ENCODE measurements around the gene ITPKB. TPM values are rescaled to one million over a fixed set of nuclear protein-coding genes. Genes with fewer than 3 reads are reported as not detected.

Gene ITPKB
- polyA plus RNA-seq, 1 of the 3 experiments (the other 2 are of a cell fraction): 2.4 TPM

- no peak overlapping the region for H3K9ac ChIP-seq
- CTCF ChIA-PET: no interaction called here
- POLR2A ChIA-PET: no interaction called here
These were observed 73.4 kb downstream of the ITPKB start for GRCh38 chr1:226665505-226666163.

More at GRCh38 chr1:226665505-226666163, 73.4 kb downstream of the ITPKB start:
- Histone ChIP-seq H3K4me1 (ENCODE audit: control insufficient read depth in 1 of 2, insufficient read depth in 2 of 2, low read depth in 1 of 2, low read length in 1 of 2) (peaks cover 11 to 18% of the 10 kb centered on the region in 2 experiments; a peak in 3 of 4 replicates), H3K27ac (ENCODE audit: low read depth in 2 of 2, low read length in 1 of 2) (no peak overlapping the region), H3K36me3 (replicated peaks in 1 of 2; ENCODE audit: control insufficient read depth in 1 of 2, insufficient read depth in 2 of 2, low read length in 1 of 2) (no peaks in the 10 kb centered on the region), H2AFZ (ENCODE audit: low read depth) (no peak overlapping the region), H3K79me2 (ENCODE audit: insufficient read depth) (no peaks in the 10 kb centered on the region), H4K20me1 (ENCODE audit: insufficient read depth) (no peaks in the 10 kb centered on the region), H3K4me3 (ENCODE audit: low read depth in 2 of 2, low read length in 1 of 2) (no peak overlapping the region), H3K9me3 (no peaks in the 10 kb centered on the region), H3K27me3 (ENCODE audit: insufficient read depth) (no peaks in the 10 kb centered on the region), H3K9me2 (no peaks in the 10 kb centered on the region), H3F3A (replicated peaks; ENCODE audit: insufficient read depth) (no peaks in the 10 kb centered on the region), H3K4me2 (no peak overlapping the region)
- 89% methylated on average over 17 of the region's 17 CpGs for WGBS (ENCODE audit: low lambda C conversion rate)
- TF ChIP-seq MAX (IDR thresholded peaks at IDR 0.05; ENCODE audit: low read depth): no peak
- no peak for TF ChIP-seq USF2 (IDR thresholded peaks at IDR 0.05; ENCODE audit: borderline replicate concordance, low read depth, low read length)
- no peak for TF ChIP-seq GABPA (IDR thresholded peaks at IDR 0.05; ENCODE audit: low read depth)
- TF ChIP-seq ZBTB33 (IDR thresholded peaks at IDR 0.05; ENCODE audit: borderline replicate concordance, low read depth): no peak
- TF ChIP-seq IRF3 (IDR thresholded peaks at IDR 0.05; ENCODE audit: low read depth, low read length): no peak
- no peak for TF ChIP-seq CTCF (IDR thresholded peaks at IDR 0.05)
- no peak for TF ChIP-seq FOSL2 (IDR thresholded peaks at IDR 0.05; ENCODE audit: borderline replicate concordance, low read depth)
- no peak for TF ChIP-seq GATA2 (CRISPR knock-in tag; IDR thresholded peaks at IDR 0.05)
- TF ChIP-seq TCF12 (IDR thresholded peaks at IDR 0.05): no peak
- TF ChIP-seq TAF1 (IDR thresholded peaks at IDR 0.05; ENCODE audit: borderline replicate concordance, low read depth, low read length): no peak
- no peak for TF ChIP-seq SMC3 (IDR thresholded peaks at IDR 0.05; ENCODE audit: low read depth, low read length)
- TF ChIP-seq PBX3 (IDR thresholded peaks at IDR 0.05): no peak
- no peak for TF ChIP-seq POLR2AphosphoS5 (IDR thresholded peaks at IDR 0.05; ENCODE audit: low read depth, low read length)
- no peak for TF ChIP-seq RXRA (IDR thresholded peaks at IDR 0.05; ENCODE audit: borderline replicate concordance, low read depth)
- TF ChIP-seq SIN3A (IDR thresholded peaks at IDR 0.05; ENCODE audit: borderline replicate concordance, low read depth, low read length): no peak
- no peak for DNase-seq
